ENCODE results near the gene TMEM183A.
A peak's percentile ranks its signal among the peaks of the same experiment; 100 is the strongest.

TMEM183A gene

GRCh38 chr1:202991112-202991511 is 16.1 kb upstream of the TMEM183A start:
- TF ChIP-seq, protein P1, sequence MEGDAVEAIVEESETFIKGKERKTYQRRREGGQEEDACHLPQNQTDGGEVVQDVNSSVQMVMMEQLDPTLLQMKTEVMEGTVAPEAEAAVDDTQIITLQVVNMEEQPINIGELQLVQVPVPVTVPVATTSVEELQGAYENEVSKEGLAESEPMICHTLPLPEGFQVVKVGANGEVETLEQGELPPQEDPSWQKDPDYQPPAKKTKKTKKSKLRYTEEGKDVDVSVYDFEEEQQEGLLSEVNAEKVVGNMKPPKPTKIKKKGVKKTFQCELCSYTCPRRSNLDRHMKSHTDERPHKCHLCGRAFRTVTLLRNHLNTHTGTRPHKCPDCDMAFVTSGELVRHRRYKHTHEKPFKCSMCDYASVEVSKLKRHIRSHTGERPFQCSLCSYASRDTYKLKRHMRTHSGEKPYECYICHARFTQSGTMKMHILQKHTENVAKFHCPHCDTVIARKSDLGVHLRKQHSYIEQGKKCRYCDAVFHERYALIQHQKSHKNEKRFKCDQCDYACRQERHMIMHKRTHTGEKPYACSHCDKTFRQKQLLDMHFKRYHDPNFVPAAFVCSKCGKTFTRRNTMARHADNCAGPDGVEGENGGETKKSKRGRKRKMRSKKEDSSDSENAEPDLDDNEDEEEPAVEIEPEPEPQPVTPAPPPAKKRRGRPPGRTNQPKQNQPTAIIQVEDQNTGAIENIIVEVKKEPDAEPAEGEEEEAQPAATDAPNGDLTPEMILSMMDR (IDR thresholded peaks at IDR 0.05), result no peak

GRCh38 chr1:202994756-202995155 is 12.4 kb upstream of the TMEM183A start:
- TF ChIP-seq, protein P1 (IDR thresholded peaks at IDR 0.05), result no peak

DNA sequence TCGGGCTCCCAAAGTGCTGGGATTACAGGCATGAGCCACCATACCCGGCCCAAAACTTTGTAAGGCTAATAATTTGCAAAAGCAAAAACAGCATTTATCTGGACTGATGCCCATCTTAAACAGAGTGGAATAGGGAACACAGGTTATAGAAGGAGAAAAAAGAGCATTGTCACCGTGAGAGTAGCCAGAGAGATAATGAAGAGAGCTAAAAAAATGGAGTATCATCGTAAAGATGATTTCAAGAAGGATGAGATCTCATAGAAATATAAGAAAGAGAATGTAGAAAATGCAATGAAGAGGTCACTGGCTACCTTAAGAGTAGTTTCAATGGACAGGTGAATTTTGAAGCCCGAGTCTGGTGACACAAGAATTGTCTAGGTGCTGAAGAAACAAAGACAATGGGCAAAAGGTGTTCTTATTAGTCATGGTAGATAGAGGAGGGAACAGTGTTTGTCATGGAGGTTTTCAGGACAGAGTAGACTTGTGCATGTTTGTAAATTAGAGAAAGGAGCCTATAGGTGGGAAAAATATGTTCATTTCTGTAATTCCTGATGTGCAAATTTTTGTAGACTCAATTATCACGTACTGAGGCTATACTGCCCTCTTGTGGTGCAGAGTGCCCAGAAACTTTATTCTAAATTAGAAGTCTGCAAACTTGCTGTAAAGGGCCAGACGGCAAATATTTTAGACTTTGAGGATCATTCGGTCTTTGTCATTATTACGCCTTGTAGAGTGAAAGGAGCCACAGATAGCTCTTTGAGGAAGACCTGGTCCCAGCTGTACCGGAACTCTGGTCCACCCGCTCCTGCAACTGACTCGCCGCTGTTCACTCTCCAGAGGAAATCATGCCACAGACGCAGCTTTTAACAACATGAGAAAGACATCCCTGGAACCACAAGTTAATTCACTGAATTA is 8.1 kb upstream of the TMEM183A start:
- TF ChIP-seq, protein P1 (IDR thresholded peaks at IDR 0.05), result peak; percentile 91

DNA sequence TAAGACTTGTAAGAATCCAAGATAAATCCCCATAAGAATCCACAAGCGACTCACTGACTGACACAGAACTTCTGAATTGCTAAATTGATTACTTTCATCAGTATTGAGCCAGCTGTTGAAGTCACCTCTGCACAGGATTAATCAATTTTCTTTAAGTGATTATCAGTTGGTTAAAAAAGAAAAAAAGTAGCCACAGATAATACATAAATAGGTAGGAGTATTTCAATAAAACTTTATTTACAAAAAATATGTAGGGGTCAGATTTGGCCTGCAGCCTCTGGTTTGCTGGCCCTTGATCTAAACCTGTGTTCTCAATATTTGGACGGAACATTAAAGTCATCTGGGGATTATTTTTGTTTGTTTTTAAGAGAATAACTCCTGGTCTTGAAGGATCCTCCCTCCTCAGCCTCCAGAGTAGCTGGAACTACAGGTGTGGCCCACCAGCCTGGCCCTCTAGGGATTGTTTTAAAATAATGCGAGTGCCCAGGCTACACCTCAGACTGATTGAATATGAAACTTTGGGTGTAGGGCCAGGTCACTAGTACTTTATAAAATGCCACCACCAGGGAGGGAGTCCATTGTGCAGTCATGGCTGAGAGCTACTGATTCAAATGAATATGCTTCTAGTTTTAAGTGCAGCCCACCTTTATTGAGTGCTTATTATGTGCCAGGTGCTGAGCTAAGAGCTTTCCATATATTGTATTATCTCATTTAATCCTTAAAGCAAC is 6.8 kb upstream of the TMEM183A start:
- TF ChIP-seq, protein P1 (IDR thresholded peaks at IDR 0.05), result no peak

GRCh38 chr1:203001986-203002385 is 5.2 kb upstream of the TMEM183A start:
- TF ChIP-seq, protein P1 (IDR thresholded peaks at IDR 0.05), result no peak

DNA sequence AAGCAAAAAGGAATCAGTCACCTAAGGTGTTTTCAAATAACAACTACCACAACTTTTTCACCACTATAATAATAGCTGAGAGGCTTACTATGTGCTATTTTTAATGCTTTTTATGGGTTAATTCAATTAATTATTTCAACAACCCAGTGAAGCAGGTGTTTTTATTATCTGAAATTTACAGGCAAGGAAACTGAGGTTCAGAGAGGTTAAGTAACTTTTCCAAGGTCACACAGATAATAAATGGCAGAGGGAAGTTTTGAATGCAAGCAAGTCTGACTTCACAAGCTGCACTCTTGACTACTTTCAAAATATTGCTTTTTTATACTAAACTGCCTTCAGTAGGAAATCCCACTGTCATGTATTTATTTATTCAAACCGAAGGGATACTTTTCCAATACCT is 4.2 kb upstream of the TMEM183A start:
- TF ChIP-seq, protein P1 (IDR thresholded peaks at IDR 0.05), result no peak

DNA sequence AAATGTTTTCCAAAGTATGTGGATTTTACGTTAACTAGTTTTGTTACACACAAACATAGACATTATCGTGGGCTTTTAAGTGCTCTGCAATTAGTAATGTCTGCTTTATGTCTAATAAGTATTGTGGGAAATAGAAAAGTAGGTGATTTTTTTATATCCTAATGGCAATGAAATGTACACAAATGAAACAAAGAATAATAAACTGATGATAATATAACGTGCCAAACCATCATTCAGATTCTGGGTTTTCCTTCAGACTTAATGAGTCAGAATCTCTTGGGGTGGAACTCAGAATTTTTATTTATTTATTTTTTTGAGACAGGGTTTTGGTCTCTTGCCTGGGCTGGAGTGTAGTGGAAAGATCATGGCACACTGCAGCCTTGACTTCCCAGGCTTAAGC is 2.0 kb downstream of the TMEM183A start:
- TF ChIP-seq, protein P1 (IDR thresholded peaks at IDR 0.05), result no peak

Data from LNCAP (cell line).